ENCODE measurements around the gene ARFIP1.
"Not testable (repeated sequence)": the region's sequence is repeated elsewhere in the genome, so short reads cannot be mapped to it uniquely, and the experiment has no call there.

Gene ARFIP1

GRCh38 chr4:152785639-152786615 lies 6.2 kb downstream of the ARFIP1 start:
- no peak for DNase-seq

GRCh38 chr4:152786627-152787026 lies 6.9 kb downstream of the ARFIP1 start:
- no peak for DNase-seq

- DNase-seq: no peak
Observed at GRCh38 chr4:152795891-152796290, 16.1 kb downstream of the ARFIP1 start.

- DNase-seq: no peak
Observed at GRCh38 chr4:152803541-152803940, 23.8 kb downstream of the ARFIP1 start.

GRCh38 chr4:152805071-152805650 lies 25.4 kb downstream of the ARFIP1 start:
- DNase-seq: no peak

- no peak for DNase-seq
Observed at GRCh38 chr4:152805818-152806217, 26.1 kb downstream of the ARFIP1 start.

GRCh38 chr4:152806501-152807125 lies 26.9 kb downstream of the ARFIP1 start:
- no peak for DNase-seq

GRCh38 chr4:152807294-152807829 lies 27.6 kb downstream of the ARFIP1 start:
- no peak for DNase-seq

GRCh38 chr4:152808670-152809069 lies 28.9 kb downstream of the ARFIP1 start:
- DNase-seq: no peak

- DNase-seq: no peak
Observed at GRCh38 chr4:152810715-152811287, 31.0 kb downstream of the ARFIP1 start.

GRCh38 chr4:152815078-152815477 lies 35.3 kb downstream of the ARFIP1 start:
- no peak for DNase-seq

GRCh38 chr4:152817331-152817730 lies 37.6 kb downstream of the ARFIP1 start:
- DNase-seq: no peak

GRCh38 chr4:152819026-152819645 lies 39.4 kb downstream of the ARFIP1 start:
- DNase-seq: no peak

- DNase-seq: no peak
Observed at GRCh38 chr4:152820073-152820472, 40.3 kb downstream of the ARFIP1 start.

- DNase-seq: no peak
Observed at GRCh38 chr4:152822323-152822722, 42.6 kb downstream of the ARFIP1 start.

GRCh38 chr4:152824561-152824960 lies 44.8 kb downstream of the ARFIP1 start:
- DNase-seq: no peak

GRCh38 chr4:152825336-152825735 lies 45.6 kb downstream of the ARFIP1 start:
- DNase-seq: no peak

GRCh38 chr4:152828122-152828521 lies 48.4 kb downstream of the ARFIP1 start:
- DNase-seq: no peak

GRCh38 chr4:152831416-152831815 lies 51.7 kb downstream of the ARFIP1 start:
- DNase-seq: no peak

- DNase-seq: no peak
Observed at GRCh38 chr4:152836936-152837335, 57.2 kb downstream of the ARFIP1 start.

GRCh38 chr4:152839729-152840128 lies 60.0 kb downstream of the ARFIP1 start:
- not testable (repeated sequence) for DNase-seq

- no peak for DNase-seq
Observed at GRCh38 chr4:152843481-152844090, 63.8 kb downstream of the ARFIP1 start.
